NCI-H2196 treated with DMSO at 0.1 percent for 48 hours (cell line): ENCODE measurements around the gene NBPF6.
"Not testable (repeated sequence)": the region's sequence is repeated elsewhere in the genome, so short reads cannot be mapped to it uniquely, and the experiment has no call there.

Experiments used
- DNase-seq: peaks from one replicate; lab custom pipeline; 2025; ENCODE audit not compliant: unreplicated experiment; lab: John Stamatoyannopoulos, UW

NBPF6 gene, protein sequence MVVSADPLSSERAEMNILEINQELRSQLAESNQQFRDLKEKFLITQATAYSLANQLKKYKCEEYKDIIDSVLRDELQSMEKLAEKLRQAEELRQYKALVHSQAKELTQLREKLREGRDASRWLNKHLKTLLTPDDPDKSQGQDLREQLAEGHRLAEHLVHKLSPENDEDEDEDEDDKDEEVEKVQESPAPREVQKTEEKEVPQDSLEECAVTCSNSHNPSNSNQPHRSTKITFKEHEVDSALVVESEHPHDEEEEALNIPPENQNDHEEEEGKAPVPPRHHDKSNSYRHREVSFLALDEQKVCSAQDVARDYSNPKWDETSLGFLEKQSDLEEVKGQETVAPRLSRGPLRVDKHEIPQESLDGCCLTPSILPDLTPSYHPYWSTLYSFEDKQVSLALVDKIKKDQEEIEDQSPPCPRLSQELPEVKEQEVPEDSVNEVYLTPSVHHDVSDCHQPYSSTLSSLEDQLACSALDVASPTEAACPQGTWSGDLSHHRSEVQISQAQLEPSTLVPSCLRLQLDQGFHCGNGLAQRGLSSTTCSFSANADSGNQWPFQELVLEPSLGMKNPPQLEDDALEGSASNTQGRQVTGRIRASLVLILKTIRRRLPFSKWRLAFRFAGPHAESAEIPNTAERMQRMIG

DNA sequence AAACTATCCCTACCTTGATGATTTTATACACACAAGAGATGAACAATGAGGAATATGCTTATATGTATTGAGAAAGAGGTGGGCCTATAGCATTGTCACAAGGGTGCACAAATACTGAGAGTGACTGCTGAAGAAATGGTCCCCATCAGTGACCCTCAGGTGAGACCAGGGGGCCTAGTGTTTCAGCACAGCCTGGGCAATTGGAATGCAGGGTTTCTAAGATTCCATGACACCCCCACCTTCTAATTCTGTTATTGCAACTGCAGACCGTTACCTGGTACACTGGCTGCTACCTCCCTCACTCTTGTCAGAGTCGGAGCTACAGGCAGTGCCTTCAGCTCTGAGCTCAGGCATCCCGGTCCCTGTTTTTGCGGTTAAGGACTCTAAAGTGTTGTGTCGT lies at the start of gene NBPF6:
TSS of gene NBPF6 (plus strand) at position 301 of the 400 bp plus-strand sequence. CDS start 259 bp downstream, outside the sequence.
- not testable (repeated sequence) for DNase-seq

- not testable (repeated sequence) for DNase-seq
These were observed 38.9 kb upstream of the NBPF6 start for GRCh38 chr1:108411098-108411833.

GRCh38 chr1:108420129-108420528 lies 30.0 kb upstream of the NBPF6 start:
- not testable (repeated sequence) for DNase-seq

DNA sequence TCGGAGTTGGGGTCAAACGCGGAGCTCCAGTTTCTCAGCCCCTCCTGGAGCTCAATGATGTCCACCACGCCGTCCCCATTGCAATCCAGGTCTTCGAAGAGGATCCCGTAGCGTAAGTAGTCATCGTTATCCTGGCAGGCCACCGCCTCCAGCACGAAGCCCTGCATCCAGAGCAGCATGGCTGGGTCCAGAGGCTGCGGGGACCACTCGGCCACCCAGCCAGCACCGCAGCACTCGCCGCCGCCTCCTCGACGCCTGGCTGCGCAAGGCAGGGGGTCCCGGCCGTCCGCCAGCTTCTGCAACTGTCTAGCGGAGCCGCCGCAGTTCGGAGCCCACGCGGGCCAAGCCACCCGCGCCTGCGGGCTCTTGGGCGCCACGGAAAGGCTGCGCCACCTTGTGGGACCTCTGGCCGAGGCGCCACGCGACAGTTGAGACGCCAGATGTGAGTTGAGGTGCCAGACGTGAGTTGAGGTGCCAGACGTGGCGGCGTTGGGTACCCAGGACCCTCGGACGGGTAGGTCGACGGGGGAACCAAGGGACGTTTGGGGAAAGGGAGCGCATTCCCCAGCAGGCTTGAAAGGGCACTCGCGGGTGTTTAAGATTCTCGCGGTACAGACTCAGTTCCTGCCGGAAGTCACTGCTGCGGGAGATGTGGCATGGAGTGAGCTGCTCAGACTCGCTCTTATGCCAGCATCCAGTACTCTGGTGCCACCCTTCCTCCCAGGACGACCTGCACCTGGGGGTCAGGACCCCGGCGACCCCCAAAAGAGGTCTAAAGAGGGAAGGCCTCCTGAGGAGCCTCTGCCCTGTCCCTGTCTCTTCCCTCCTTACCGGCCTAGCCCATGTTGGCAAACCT lies 28.9 kb upstream of the NBPF6 start:
- not testable (repeated sequence) for DNase-seq

- DNase-seq = not testable (repeated sequence)
These were observed 23.3 kb upstream of the NBPF6 start for GRCh38 chr1:108426877-108427276.

DNA sequence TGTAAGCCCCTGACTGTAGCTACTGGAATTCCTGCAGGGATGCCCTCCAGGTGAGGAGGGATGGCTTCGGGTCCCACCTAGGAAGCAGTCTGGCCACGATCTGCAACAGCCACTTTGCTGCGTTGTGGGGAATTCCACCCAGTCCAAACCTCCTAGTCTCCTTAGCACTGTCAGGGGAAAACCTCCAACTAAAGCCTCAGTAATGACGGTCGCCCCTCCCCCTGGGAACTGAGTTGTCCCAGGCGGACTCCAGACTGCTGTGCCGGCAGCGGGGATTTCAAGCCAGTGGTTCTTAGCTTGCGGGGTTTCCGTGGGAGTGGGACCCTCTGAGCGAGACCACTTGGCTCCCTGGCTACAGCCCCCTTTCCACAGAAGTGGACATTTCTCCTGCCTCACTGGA lies 18.1 kb upstream of the NBPF6 start:
- not testable (repeated sequence) for DNase-seq

DNA sequence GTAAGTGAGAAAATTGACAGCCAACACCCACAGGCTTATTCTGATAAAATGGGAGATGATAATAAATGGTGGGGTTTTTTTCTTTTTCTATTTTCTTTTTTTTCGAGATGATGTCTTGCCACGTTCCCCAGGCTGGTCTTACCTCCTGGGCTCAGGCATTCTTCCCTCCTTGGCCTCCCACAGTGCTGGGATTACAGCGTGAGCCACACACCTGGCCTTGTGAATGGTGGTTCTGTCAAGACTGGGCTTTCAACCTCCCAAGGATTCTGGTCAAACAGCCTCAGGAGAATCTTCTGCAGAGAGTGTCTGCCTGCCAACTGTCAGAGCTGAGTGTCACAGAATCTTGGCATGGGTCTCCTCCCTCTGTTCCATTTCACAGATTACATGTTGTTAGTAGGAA lies 16.7 kb upstream of the NBPF6 start:
- DNase-seq = not testable (repeated sequence)

- not testable (repeated sequence) for DNase-seq
These were observed 11.6 kb upstream of the NBPF6 start for GRCh38 chr1:108438536-108438935.

- not testable (repeated sequence) for DNase-seq
These were observed 4.4 kb downstream of the NBPF6 start for GRCh38 chr1:108454521-108454920.

- DNase-seq = not testable (repeated sequence)
These were observed 8.5 kb downstream of the NBPF6 start for GRCh38 chr1:108458661-108459060.

GRCh38 chr1:108461758-108462157 lies 11.6 kb downstream of the NBPF6 start:
- not testable (repeated sequence) for DNase-seq

GRCh38 chr1:108463962-108464361 lies 13.8 kb downstream of the NBPF6 start:
- not testable (repeated sequence) for DNase-seq

DNA sequence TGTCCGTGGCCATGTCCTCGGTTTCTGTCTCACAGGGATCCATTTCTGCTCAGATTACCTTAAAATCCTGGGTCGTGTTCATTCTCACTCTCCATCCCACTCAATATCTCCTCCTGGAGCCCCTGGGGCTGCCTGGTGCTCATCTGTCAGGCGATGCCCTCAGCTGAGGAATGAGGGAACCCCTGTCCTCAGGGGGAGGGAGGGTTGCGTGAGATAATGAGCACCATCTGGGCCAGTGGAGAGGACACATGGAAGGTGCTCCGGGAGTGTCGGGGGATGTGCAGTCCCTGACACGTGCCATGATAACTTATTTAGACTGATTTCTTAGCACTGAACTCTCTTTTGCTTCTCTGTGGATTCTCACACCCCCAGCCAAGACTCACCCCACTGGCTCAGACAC lies 16.0 kb downstream of the NBPF6 start:
- DNase-seq = not testable (repeated sequence)

DNA sequence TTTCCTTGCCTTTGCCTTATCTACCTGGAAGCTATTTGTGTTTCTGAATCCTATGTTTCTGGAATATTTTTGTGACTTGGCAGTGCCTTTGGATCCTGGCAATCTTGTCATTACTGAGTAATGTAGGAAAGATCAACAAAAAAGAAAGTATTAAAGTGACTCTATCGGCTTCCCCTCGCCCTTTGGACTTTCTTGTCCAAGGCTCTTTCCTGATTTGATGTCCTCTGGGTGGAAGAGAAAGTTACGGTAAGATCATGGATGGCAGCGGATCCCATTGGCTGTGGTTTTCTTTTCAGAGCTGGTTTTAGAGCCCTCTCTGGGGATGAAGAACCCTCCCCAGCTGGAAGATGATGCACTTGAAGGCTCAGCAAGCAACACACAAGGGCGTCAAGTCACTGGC lies 17.0 kb downstream of the NBPF6 start:
- not testable (repeated sequence) for DNase-seq

- not testable (repeated sequence) for DNase-seq
These were observed 20.6 kb downstream of the NBPF6 start for GRCh38 chr1:108470750-108471149.

- DNase-seq = not testable (repeated sequence)
These were observed 24.4 kb downstream of the NBPF6 start for GRCh38 chr1:108474516-108474915.

GRCh38 chr1:108478429-108479015 lies 28.4 kb downstream of the NBPF6 start:
- DNase-seq = no peak

DNA sequence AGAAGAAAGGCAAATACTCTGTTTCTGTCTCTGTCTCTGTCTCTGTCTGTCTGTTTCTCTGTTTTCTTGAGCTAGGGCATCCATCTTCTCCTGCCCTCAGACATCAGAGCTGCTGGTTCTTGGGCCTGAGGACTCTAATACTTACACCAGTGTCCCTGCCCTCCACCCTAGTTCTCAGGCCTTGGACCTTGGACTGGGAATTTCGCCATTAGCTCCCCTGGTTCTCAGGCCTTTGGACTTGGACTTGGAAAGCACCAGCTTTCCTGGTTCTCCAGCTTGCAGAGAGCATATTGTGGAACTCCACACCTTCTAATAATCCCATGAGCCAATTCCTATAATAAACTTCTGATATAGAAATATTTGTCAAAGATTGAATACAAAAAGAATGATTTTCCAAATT lies 32.6 kb downstream of the NBPF6 start:
- DNase-seq = no peak

GRCh38 chr1:108485990-108486389 lies 35.8 kb downstream of the NBPF6 start:
- not testable (repeated sequence) for DNase-seq

GRCh38 chr1:108486707-108487106 lies 36.6 kb downstream of the NBPF6 start:
- DNase-seq = not testable (repeated sequence)
